ENCODE data around the gene LZTR1.

The LZTR1 gene

GRCh38 chr22:20991252-20992055 lies 9.4 kb downstream of the LZTR1 start:
- TF ChIP-seq CTCF (IDR thresholded peaks at IDR 0.05; ENCODE audit: low read depth, low read length, missing control alignments): no peak
- no peak overlapping the region for H3K4me3 ChIP-seq (replicated peaks; ENCODE audit: low read depth, low read length)
- DNase-seq (ENCODE audit: extremely low read depth, low read depth): no peak

- H3K4me3 ChIP-seq (replicated peaks; ENCODE audit: low read depth, low read length): no peak overlapping the region
- DNase-seq (ENCODE audit: extremely low read depth, low read depth): no peak
- TF ChIP-seq CTCF (IDR thresholded peaks at IDR 0.05; ENCODE audit: low read depth, low read length, missing control alignments): no peak
Observed at GRCh38 chr22:20992056-20992442, 10.0 kb downstream of the LZTR1 start.

- H3K4me3 ChIP-seq (replicated peaks; ENCODE audit: low read depth, low read length): no peak overlapping the region
- no peak for DNase-seq (ENCODE audit: extremely low read depth, low read depth)
- no peak for TF ChIP-seq CTCF (IDR thresholded peaks at IDR 0.05; ENCODE audit: low read depth, low read length, missing control alignments)
Observed at GRCh38 chr22:20992456-20993303, 10.6 kb downstream of the LZTR1 start.

GRCh38 chr22:20993304-20994127 lies 11.4 kb downstream of the LZTR1 start:
- DNase-seq (ENCODE audit: extremely low read depth, low read depth): no peak
- TF ChIP-seq CTCF (IDR thresholded peaks at IDR 0.05; ENCODE audit: low read depth, low read length, missing control alignments): no peak
- no peak overlapping the region for H3K4me3 ChIP-seq (replicated peaks; ENCODE audit: low read depth, low read length)

- TF ChIP-seq CTCF (IDR thresholded peaks at IDR 0.05; ENCODE audit: low read depth, low read length, missing control alignments): no peak
- DNase-seq (ENCODE audit: extremely low read depth, low read depth): no peak
- no peak overlapping the region for H3K4me3 ChIP-seq (replicated peaks; ENCODE audit: low read depth, low read length)
Observed at GRCh38 chr22:20994128-20994901, 12.2 kb downstream of the LZTR1 start.

GRCh38 chr22:20994902-20995241 lies 12.8 kb downstream of the LZTR1 start:
- no peak for TF ChIP-seq CTCF (IDR thresholded peaks at IDR 0.05; ENCODE audit: low read depth, low read length, missing control alignments)

More at GRCh38 chr22:20994902-20995241, 12.8 kb downstream of the LZTR1 start:
- no peak overlapping the region for H3K4me3 ChIP-seq (replicated peaks; ENCODE audit: low read depth, low read length)
- DNase-seq (ENCODE audit: extremely low read depth, low read depth): no peak
